DMS114 treated with DMSO at 0.1 percent for 48 hours (cell line): ENCODE results near the gene RYR2.

ENCODE experiments used
- DNase-seq: peaks from one replicate; lab custom pipeline; 2025; ENCODE audit not compliant: unreplicated experiment; lab: John Stamatoyannopoulos, UW

Gene RYR2

GRCh38 chr1:237702161-237702560 is 660.2 kb downstream of the RYR2 start:
- DNase-seq = no peak

DNA sequence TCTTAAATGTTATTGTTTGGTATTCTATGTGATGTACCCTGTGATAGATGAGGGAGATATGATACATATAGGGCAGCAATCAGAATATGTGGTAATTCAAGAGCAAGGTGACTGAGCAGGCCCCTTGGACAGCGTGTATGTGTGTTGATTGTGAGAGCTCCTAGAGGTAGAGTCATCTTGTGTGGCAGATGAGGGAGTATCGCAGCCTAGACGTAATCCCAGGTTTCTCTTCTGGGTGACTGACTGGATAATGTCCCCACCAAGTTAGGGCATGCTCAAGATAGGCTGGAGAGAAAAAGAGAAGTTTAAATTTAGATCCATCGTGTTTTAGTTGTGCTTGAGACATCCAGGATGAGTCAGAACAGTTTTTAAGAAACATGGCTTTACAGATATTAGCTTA is 663.5 kb downstream of the RYR2 start:
- DNase-seq = no peak

GRCh38 chr1:237709355-237709754 is 667.4 kb downstream of the RYR2 start:
- no peak for DNase-seq

- no peak for DNase-seq
Measured at GRCh38 chr1:237711281-237711680, 669.3 kb downstream of the RYR2 start.

- no peak for DNase-seq
Measured at GRCh38 chr1:237712082-237712481, 670.1 kb downstream of the RYR2 start.

DNA sequence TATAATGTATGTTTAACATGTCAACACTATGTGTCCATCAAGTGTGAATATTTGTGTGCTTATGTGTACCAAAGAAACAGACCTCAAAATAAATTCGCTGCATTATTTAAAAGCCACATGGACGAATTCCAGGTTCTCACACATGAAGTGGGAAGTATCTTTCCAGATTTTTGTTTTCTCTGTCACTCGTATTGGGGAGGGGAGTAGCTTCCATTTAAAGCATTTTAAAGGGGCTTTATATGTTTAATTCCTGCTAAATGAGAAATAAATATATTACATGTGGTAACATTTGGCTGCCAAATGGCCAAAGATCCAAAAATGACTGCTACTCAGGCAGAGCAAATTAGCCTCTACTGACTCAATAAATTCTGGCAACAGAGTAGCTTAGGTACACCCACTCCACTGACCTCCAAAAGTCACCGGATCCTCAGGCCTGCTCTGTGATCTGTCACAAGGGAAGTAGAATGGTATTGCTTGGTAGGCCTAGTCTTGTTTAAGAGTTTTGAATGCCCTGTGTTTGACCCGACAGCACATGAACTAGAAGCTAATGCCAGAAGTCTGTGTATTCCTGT is 670.7 kb downstream of the RYR2 start:
- no peak for DNase-seq

DNA sequence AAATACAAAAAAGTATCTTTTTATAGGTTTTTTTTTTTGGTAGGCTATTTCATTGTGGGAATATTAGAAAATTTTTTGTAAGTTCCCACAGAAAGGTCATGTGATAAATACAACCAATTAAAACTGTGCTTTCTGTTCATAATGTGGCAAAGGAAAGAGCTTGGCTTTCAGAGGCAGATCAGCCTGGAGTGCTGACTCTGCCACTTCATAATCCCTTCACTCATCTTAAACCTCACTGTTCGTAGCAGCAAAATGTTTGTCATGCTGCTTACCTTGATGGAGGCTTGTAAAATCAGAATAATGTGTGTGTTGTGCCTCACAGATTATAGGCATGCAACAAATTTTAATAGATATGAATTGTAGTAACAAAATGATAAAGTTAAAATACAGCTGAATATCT is 671.9 kb downstream of the RYR2 start:
- DNase-seq = no peak

DNA sequence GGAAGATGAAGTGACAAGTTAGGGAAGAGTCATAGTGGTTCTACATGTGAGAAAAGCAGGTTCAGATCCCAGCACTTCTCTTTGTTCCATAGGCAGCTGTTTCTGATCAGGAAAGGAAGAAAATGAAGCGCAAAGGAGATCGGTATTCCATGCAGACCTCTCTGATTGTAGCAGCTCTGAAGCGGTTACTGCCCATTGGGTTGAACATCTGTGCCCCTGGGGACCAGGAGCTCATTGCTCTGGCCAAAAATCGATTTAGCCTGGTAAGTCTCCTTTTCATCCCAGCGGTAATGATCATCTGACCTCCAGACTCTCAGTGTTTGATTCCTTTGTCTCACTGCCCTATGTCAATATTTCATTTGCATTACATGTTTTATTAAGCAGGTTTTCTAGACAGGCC is 675.1 kb downstream of the RYR2 start:
- no peak for DNase-seq

DNA sequence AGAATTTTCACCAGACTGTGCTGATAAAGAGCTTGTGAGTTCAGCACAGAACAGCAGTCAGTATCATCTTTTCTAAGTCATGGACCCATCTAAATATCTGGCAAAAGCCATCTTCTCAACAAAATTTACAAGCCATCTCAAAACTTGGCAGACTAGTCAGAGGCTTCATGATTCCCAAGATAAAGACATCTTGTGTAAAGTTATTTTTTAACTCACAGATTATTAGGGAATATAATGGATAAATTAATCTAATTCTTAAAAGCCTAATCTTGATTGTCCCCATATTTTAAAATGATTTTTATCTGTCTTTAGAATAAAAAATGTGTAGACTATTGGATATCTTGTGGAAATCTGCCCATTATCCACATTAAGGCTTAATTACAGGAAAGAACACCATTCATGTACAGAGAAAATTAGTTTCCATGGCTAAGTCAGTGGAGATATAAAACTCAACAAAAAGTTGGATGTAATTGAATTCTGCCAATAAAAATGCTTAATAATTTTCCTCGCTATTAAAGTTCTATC is 688.9 kb downstream of the RYR2 start:
- DNase-seq = no peak

- no peak for DNase-seq
Measured at GRCh38 chr1:237732657-237733056, 690.7 kb downstream of the RYR2 start.

GRCh38 chr1:237736372-237737029 is 694.5 kb downstream of the RYR2 start:
- no peak for DNase-seq

DNA sequence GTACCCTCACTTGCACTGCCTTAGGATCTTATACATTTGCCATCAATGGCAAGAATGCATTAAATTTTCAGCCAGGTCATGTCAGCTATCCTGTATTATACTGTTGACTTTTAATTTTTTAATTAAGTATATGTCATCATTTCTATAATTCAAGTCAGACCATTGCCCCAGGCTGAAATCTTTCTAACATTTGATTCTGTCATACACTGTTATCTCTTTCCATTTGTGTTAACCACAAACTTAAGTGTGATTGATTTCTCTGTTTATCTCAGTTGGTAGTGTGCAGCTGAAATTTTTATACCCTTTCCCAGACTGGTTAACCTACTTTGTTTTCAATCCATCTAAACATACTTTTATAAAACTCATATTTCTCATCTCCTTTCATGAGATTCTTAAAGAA is 695.5 kb downstream of the RYR2 start:
- DNase-seq = no peak

GRCh38 chr1:237737938-237738610 is 696.1 kb downstream of the RYR2 start:
- DNase-seq = no peak

DNA sequence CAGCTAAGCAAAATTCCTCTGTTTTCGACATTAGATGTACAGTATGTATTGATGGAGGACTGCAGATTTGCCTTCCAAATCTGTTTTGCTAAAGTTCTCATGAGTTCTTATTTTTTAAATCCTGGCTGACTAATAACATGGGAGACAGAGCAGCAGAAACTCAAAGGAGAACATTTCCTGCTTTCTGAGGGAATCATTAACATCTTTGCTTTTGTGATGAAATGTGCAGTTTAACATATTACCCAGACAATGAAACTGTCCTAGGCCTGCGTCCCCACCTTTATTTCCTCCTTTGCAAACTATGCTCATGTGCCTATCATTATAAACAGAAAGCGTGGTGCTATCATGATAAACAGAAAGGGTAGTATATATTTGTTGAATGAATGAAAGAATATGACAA is 698.9 kb downstream of the RYR2 start:
- DNase-seq = no peak

GRCh38 chr1:237745545-237745944 is 703.6 kb downstream of the RYR2 start:
- DNase-seq = no peak

DNA sequence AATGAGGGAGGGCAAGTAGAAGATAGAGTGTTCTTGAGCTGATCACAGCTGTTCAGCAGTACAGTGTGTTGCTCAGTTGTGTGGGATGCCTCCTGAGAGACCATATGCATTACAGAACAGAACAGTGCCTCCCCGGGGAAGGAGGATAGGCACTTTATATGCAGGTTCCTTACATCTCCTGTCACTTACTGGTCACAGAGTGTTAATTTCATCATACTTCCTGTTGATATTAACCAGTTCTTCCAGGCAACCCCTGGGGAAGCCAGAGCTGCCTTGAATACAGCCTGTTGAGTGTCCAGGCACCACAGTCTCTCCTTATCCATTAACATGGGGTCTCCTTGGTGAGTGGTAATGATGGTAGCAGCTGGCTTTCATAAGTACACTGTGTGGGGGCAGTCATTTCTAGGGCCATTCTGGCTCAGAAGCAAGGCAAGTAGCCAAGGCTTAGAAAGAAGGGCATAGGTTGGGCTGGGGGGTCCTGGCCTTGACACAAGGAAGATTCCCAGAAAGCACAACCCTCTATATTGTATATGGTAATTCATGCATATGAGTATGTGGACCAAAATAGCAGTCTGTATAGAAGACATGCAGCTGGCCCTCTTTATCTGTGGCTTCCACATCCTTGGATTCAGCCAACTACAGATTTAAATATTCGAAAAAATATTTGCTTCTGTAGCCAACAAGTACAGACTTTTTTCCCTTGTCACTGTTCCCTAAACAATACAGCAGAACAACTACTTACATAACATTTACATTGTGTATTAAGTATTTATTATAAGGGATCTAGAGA is 706.4 kb downstream of the RYR2 start:
- DNase-seq = no peak

GRCh38 chr1:237749122-237749521 is 707.1 kb downstream of the RYR2 start:
- DNase-seq = no peak

GRCh38 chr1:237751090-237751489 is 709.1 kb downstream of the RYR2 start:
- DNase-seq = no peak

GRCh38 chr1:237754627-237755026 is 712.6 kb downstream of the RYR2 start:
- no peak for DNase-seq

- no peak for DNase-seq
Measured at GRCh38 chr1:237756304-237756967, 714.5 kb downstream of the RYR2 start.

GRCh38 chr1:237759377-237759776 is 717.4 kb downstream of the RYR2 start:
- no peak for DNase-seq
